ENCODE results near the gene PTPRG. TPM values are rescaled to one million over a fixed set of nuclear protein-coding genes. Genes with fewer than 3 reads are reported as not detected.

The PTPRG gene
- total and polyA plus RNA-seq, 7 donors, result 0.69 to 76.3 (median 62.7) TPM

DNA sequence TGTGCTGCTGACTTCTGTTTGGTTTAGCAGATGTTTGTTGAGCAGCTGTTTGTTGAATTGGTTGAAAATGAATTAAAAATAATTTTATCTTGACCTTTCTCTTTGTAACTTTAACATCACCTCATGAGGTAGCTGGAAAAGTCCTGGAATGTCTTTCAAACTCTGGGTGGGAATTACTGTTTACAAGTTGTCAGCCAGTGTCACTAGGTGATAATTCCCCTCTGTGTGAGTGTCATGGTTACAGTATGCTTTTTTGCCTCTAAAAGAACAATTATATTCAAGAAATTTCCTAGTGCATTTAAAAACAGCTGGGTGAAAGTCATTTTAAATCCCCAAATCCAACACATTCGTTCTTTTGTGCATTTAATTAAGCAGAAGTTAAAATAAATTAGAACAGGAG lies 113.2 kb downstream of the PTPRG start:
- no peaks in the 10 kb centered on the region for H3K36me3 ChIP-seq
- intact Hi-C loops (cut with DNase I), result no loop called here
- TF ChIP-seq POLR2AphosphoS5 (IDR thresholded peaks at IDR 0.05) (no peak), EP300 (IDR thresholded peaks at IDR 0.05) (no peak), POLR2A (IDR thresholded peaks at IDR 0.05) (no peak)
- TF ChIP-seq, protein P1, sequence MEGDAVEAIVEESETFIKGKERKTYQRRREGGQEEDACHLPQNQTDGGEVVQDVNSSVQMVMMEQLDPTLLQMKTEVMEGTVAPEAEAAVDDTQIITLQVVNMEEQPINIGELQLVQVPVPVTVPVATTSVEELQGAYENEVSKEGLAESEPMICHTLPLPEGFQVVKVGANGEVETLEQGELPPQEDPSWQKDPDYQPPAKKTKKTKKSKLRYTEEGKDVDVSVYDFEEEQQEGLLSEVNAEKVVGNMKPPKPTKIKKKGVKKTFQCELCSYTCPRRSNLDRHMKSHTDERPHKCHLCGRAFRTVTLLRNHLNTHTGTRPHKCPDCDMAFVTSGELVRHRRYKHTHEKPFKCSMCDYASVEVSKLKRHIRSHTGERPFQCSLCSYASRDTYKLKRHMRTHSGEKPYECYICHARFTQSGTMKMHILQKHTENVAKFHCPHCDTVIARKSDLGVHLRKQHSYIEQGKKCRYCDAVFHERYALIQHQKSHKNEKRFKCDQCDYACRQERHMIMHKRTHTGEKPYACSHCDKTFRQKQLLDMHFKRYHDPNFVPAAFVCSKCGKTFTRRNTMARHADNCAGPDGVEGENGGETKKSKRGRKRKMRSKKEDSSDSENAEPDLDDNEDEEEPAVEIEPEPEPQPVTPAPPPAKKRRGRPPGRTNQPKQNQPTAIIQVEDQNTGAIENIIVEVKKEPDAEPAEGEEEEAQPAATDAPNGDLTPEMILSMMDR (IDR thresholded peaks at IDR 0.05), result no peak
- no peaks in the 10 kb centered on the region for H3K27me3 ChIP-seq
- no peak for DNase-seq
- 58 to 72% methylated on average over 1 of the region's 1 CpG for WGBS, 2 donors
- H3K9me3 ChIP-seq, result no peaks in the 10 kb centered on the region
- peaks cover 0 to 4% (median 3%) of the 10 kb centered on the region in 4 donors for H3K4me1 ChIP-seq
- no peak overlapping the region for H3K4me3 ChIP-seq
- H3K27ac ChIP-seq, result no peak overlapping the region

DNA sequence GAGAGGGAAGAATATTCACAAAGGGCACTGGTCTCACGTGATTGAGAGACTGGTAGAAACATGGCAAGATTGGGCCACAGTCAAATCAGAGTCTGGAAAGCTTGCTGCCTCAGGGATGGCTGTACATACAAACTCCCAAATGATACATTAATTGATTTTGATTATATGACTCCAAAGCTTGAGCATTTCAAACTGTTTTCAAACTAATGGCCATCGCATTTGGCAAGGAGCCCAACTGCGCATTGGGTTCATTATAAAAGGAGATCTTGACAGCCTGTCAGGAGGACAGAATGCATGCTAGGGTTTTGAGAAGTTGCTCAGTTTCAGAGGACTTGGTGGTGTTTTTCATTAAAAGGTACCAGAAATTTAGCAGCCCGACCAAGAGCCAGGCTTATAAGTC lies 117.7 kb downstream of the PTPRG start:
- Histone ChIP-seq H3K4me3 (no peak overlapping the region), H3K9me3 (no peaks in the 10 kb centered on the region), H3K27ac (no peak overlapping the region), H3K4me1 (no peaks in the 10 kb centered on the region), H3K36me3 (no peaks in the 10 kb centered on the region), H3K27me3 (no peaks in the 10 kb centered on the region)
- 92 to 93% methylated on average over 4 of the region's 4 CpGs for WGBS, 2 donors
- TF ChIP-seq POLR2A (IDR thresholded peaks at IDR 0.05) (no peak), POLR2AphosphoS5 (IDR thresholded peaks at IDR 0.05) (no peak), EP300 (IDR thresholded peaks at IDR 0.05) (no peak)
- TF ChIP-seq, protein P1 (IDR thresholded peaks at IDR 0.05), result no peak
- no peak for DNase-seq
- intact Hi-C loops (cut with DNase I), result no loop called here

DNA sequence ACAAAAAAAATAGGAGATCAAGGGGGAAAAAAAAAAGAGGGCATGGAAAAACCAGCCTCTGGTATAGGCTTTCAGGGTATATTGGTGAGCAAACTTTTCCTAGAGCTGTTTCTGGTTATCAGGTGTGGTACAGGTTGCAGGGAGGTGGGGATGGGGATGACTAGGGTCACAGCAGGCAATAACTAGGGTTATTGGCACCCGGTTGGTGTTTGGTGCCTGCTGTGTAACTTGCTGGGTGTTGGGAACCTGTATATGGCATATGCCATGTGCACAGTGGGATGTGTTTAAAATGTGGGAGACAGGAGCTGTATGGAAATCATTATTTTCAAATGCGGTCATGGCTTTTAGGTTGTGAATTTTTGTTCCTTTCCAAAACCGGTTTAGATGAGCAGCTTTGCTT lies 119.2 kb downstream of the PTPRG start:
- H3K27ac ChIP-seq, result no peak overlapping the region
- H3K4me1 ChIP-seq, result peaks cover 0 to 4% (median 0%) of the 10 kb centered on the region in 4 donors
- H3K4me3 ChIP-seq, result no peak overlapping the region
- 83% methylated on average over 3 of the region's 3 CpGs; no CpG with 5 or more reads in 1 of the 2 donors for WGBS, 2 donors
- H3K27me3 ChIP-seq, result no peaks in the 10 kb centered on the region
- H3K36me3 ChIP-seq, result no peaks in the 10 kb centered on the region
- intact Hi-C loops (cut with DNase I), result no loop called here
- TF ChIP-seq, protein P1 (IDR thresholded peaks at IDR 0.05), result no peak
- TF ChIP-seq POLR2A (IDR thresholded peaks at IDR 0.05) (no peak), POLR2AphosphoS5 (IDR thresholded peaks at IDR 0.05) (no peak), EP300 (IDR thresholded peaks at IDR 0.05) (no peak)
- H3K9me3 ChIP-seq, result no peaks in the 10 kb centered on the region
- no peak for DNase-seq

DNA sequence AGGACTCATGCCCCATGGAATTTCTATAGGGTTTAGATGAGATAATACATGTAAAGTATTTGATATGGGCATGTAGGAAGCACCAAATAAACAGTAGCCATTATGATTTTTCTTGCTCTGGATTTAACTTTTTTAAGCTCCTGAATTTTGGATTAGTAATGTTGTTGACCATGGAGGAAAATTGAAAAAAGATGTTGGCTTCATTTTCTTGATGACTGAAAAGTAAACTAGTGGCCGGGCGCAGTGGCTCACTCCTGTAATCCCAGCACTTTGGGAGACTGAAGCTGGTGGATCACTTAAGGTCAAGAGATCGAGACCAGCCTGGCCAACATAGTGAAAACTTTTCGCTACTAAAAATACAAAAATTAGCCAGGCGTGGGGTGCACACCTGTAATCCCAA lies 120.3 kb downstream of the PTPRG start:
- WGBS, 2 donors, result 92 to 93% methylated on average over 5 of the region's 5 CpGs
- H3K27ac ChIP-seq, result no peak overlapping the region
- peaks cover 0 to 4% (median 0%) of the 10 kb centered on the region in 4 donors for H3K4me1 ChIP-seq
- H3K4me3 ChIP-seq, result no peak overlapping the region
- intact Hi-C loops (cut with DNase I), result no loop called here
- no peaks in the 10 kb centered on the region for H3K9me3 ChIP-seq
- no peaks in the 10 kb centered on the region for H3K36me3 ChIP-seq
- no peaks in the 10 kb centered on the region for H3K27me3 ChIP-seq
- no peak for DNase-seq
- TF ChIP-seq, protein P1 (IDR thresholded peaks at IDR 0.05), result no peak
- TF ChIP-seq EP300 (IDR thresholded peaks at IDR 0.05), result no peak
- no peak for TF ChIP-seq POLR2A (IDR thresholded peaks at IDR 0.05)
- no peak for TF ChIP-seq POLR2AphosphoS5 (IDR thresholded peaks at IDR 0.05)
